ENCODE measurements around the gene AARS2. TPM values are rescaled to one million over a fixed set of nuclear protein-coding genes. Genes with fewer than 3 reads are reported as not detected.
A peak's percentile ranks its signal among the peaks of the same experiment; 100 is the strongest.

Gene AARS2
- total and polyA plus RNA-seq, 10 of the 15 experiments (the other 5 are each of a cell fraction or from before 2014, with no cell fraction given) = 0.71 to 18.3 (median 12.7) TPM

GRCh38 chr6:44312901-44313788, at the start of gene AARS2 (continued):
- TF ChIP-seq REST (IDR thresholded peaks at IDR 0.05; ENCODE audit: low read depth, low read length) (no peak), SPI1 (IDR thresholded peaks at IDR 0.05; ENCODE audit: borderline replicate concordance, insufficient read depth, low read depth, low read length) (no peak), ATF3 (IDR thresholded peaks at IDR 0.05; ENCODE audit: borderline replicate concordance, extremely low read depth, low read depth, low read length) (no peak), SRF (IDR thresholded peaks at IDR 0.05; ENCODE audit: low read depth in 2 of 2, low read length in 2 of 2) (0 out of 4 replicates have a peak, but pooled peaks of 1 of the 2 experiments have one; percentile 49), ASH2L (IDR thresholded peaks at IDR 0.05; ENCODE audit: borderline replicate concordance, low read depth) (no peak), ZZZ3 (IDR thresholded peaks at IDR 0.05; ENCODE audit: control insufficient read depth, insufficient read length, low read depth) (no peak), HDAC2 (IDR thresholded peaks at IDR 0.05) (peak; percentile 74; the same call in 1 of the 2 replicates), NRF1 (conservative IDR thresholded peaks at IDR 0.05; ENCODE audit: low read depth, low read length) (no peak), PAX5 (IDR thresholded peaks at IDR 0.05; ENCODE audit: borderline replicate concordance, low read depth, low read length) (peak; percentile 74; the same call in 1 of the 2 replicates), FOXM1 (IDR thresholded peaks at IDR 0.05; ENCODE audit: low read depth, low read length) (no peak), HCFC1 (IDR thresholded peaks at IDR 0.05; ENCODE audit: low read length) (peak; percentile 75), POLR2AphosphoS5 (IDR thresholded peaks at IDR 0.05; ENCODE audit: low read length) (peak; percentile 94), ZNF592 (IDR thresholded peaks at IDR 0.05) (peak; percentile 76; the same call in 1 of the 2 replicates), USF1 (IDR thresholded peaks at IDR 0.05; ENCODE audit: borderline replicate concordance, extremely low read length, insufficient read depth, low read depth, low read length) (no peak), SMAD1 (IDR thresholded peaks at IDR 0.05; ENCODE audit: low read depth, partially characterized antibody) (no peak), RCOR1 (conservative IDR thresholded peaks at IDR 0.05; ENCODE audit: low read depth, low read length) (no peak), JUND (IDR thresholded peaks at IDR 0.05; ENCODE audit: low read depth, low read length) (no peak), MTA3 (IDR thresholded peaks at IDR 0.05; ENCODE audit: borderline replicate concordance, low read length) (no peak), RBBP5 (conservative IDR thresholded peaks at IDR 0.05) (no peak), SP1 (IDR thresholded peaks at IDR 0.05; ENCODE audit: low read depth, low read length) (peak; percentile 84)
